ENCODE results near the gene COX10. TPM values are rescaled to one million over a fixed set of nuclear protein-coding genes. Genes with fewer than 3 reads are reported as not detected.

COX10 gene
- total RNA-seq, 1 experiment from 2014 or later = 13.4 TPM

DNA sequence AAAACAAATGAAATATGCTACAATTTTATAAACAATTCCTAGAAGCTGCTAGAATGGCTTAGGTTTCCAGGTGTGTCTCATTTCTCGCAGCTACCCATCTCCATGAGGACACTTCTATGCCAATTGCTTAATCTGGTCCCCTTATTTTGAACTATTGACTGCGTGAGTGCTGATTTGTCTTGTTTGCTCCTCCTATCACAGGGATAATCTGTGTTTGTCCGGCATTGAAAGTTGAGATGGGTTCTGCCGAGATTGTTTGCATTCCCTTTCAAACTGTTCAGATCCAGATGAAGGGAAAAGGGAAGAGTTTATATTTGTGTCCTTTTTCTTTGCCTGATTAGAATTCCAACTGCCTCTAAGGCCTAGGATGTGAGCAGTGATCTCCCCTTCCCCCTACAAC lies 21.7 kb upstream of the COX10 start:
- TF ChIP-seq, protein P1, sequence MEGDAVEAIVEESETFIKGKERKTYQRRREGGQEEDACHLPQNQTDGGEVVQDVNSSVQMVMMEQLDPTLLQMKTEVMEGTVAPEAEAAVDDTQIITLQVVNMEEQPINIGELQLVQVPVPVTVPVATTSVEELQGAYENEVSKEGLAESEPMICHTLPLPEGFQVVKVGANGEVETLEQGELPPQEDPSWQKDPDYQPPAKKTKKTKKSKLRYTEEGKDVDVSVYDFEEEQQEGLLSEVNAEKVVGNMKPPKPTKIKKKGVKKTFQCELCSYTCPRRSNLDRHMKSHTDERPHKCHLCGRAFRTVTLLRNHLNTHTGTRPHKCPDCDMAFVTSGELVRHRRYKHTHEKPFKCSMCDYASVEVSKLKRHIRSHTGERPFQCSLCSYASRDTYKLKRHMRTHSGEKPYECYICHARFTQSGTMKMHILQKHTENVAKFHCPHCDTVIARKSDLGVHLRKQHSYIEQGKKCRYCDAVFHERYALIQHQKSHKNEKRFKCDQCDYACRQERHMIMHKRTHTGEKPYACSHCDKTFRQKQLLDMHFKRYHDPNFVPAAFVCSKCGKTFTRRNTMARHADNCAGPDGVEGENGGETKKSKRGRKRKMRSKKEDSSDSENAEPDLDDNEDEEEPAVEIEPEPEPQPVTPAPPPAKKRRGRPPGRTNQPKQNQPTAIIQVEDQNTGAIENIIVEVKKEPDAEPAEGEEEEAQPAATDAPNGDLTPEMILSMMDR (IDR thresholded peaks at IDR 0.05) = no peak
- TF ChIP-seq POLR2AphosphoS5 (IDR thresholded peaks at IDR 0.05; ENCODE audit: low read depth, low read length) = no peak
- TF ChIP-seq TCF7L2 (IDR thresholded peaks at IDR 0.05; ENCODE audit: low read depth, low read length) = no peak
- no peak for TF ChIP-seq REST (IDR thresholded peaks at IDR 0.05; ENCODE audit: insufficient read depth in 1 of 2, low read depth in 2 of 2, low read length in 1 of 2)
- no peak for TF ChIP-seq SIN3A (IDR thresholded peaks at IDR 0.05; ENCODE audit: borderline replicate concordance, insufficient read depth, low read depth, low read length)
- intact Hi-C loops (cut with micrococcal nuclease; ENCODE audit: unreplicated experiment) = no loop called here
- H3K4me3 ChIP-seq (ENCODE audit: low read depth in 2 of 2, low read length in 2 of 2) = no peak overlapping the region
- in situ Hi-C loops (cut with HindIII; ENCODE audit: low pct_unique_long_range_greater_than_20kb, low sequenced_read_pairs) = no loop called here
- no TSS peak for BruUV-seq (replicated peaks)
- no peak overlapping the region for H3K27ac ChIP-seq (ENCODE audit: low read length)
- ChIA-PET POLR2A (interaction anchor here (0.7 kb wide), 1 partner anchor 128 kb away, joined by 6 read pairs; no protein-coding TSS in a partner anchor), CTCF (interaction anchor here (0.5 kb wide), 1 partner anchor 445 kb away, joined by 7 read pairs; no protein-coding TSS in a partner anchor)
- no peaks in the 10 kb centered on the region for H3K4me1 ChIP-seq (ENCODE audit: control insufficient read depth, insufficient read depth, low read length)
- no peaks in the 10 kb centered on the region for H3K9me3 ChIP-seq (ENCODE audit: control insufficient read depth, insufficient read depth, low read depth, low read length)
- H3K36me3 ChIP-seq (ENCODE audit: control insufficient read depth, insufficient read depth, low read length) = no peaks in the 10 kb centered on the region
- DNase-seq (ENCODE audit: low read depth, low spot score) = no peak
- H3K27me3 ChIP-seq (ENCODE audit: control insufficient read depth, insufficient read depth, low read length) = no peaks in the 10 kb centered on the region
- no peak for ATAC-seq

- CTCF ChIA-PET = no interaction called here
- in situ Hi-C loops (cut with HindIII; ENCODE audit: low pct_unique_long_range_greater_than_20kb, low sequenced_read_pairs) = no loop called here
- intact Hi-C loops (cut with micrococcal nuclease; ENCODE audit: unreplicated experiment) = no loop called here
- Histone ChIP-seq H3K9me3 (ENCODE audit: control insufficient read depth, insufficient read depth, low read depth, low read length) (no peaks in the 10 kb centered on the region), H3K27me3 (ENCODE audit: control insufficient read depth, insufficient read depth, low read length) (no peaks in the 10 kb centered on the region), H3K36me3 (ENCODE audit: control insufficient read depth, insufficient read depth, low read length) (no peaks in the 10 kb centered on the region), H3K4me3 (ENCODE audit: low read depth in 2 of 2, low read length in 2 of 2) (no peak overlapping the region), H3K27ac (ENCODE audit: low read length) (no peak overlapping the region), H3K4me1 (ENCODE audit: control insufficient read depth, insufficient read depth, low read length) (no peaks in the 10 kb centered on the region)
- no TSS peak for BruUV-seq (replicated peaks)
- POLR2A ChIA-PET = interaction anchor here (0.7 kb wide), 1 partner anchor 128 kb away, joined by 6 read pairs; no protein-coding TSS in a partner anchor
- no peak for ATAC-seq
- TF ChIP-seq POLR2AphosphoS5 (IDR thresholded peaks at IDR 0.05; ENCODE audit: low read depth, low read length) (no peak), TCF7L2 (IDR thresholded peaks at IDR 0.05; ENCODE audit: low read depth, low read length) (no peak), REST (IDR thresholded peaks at IDR 0.05; ENCODE audit: insufficient read depth in 1 of 2, low read depth in 2 of 2, low read length in 1 of 2) (no peak)
- TF ChIP-seq, protein P1 (IDR thresholded peaks at IDR 0.05) = peak; percentile 61
- no peak for DNase-seq (ENCODE audit: low read depth, low spot score)
Measured at GRCh38 chr17:14048169-14048568, 21.1 kb upstream of the COX10 start.
